ENCODE measurements around the gene PRKCA.
"Not testable (repeated sequence)": the region's sequence is repeated elsewhere in the genome, so short reads cannot be mapped to it uniquely, and the experiment has no call there.

The PRKCA gene

GRCh38 chr17:66355510-66355909, 53.1 kb downstream of the PRKCA start:
- DNase-seq = no peak

- no peak for DNase-seq
Observed at GRCh38 chr17:66357037-66357436, 54.6 kb downstream of the PRKCA start.

- no peak for DNase-seq
Observed at GRCh38 chr17:66359351-66359750, 56.9 kb downstream of the PRKCA start.

GRCh38 chr17:66360961-66361565, 58.6 kb downstream of the PRKCA start:
- DNase-seq = not testable (repeated sequence)

- DNase-seq = no peak
Observed at GRCh38 chr17:66364508-66364907, 62.1 kb downstream of the PRKCA start.

GRCh38 chr17:66364990-66365490, 62.6 kb downstream of the PRKCA start:
- no peak for DNase-seq

GRCh38 chr17:66365903-66366302, 63.5 kb downstream of the PRKCA start:
- no peak for DNase-seq

- DNase-seq = no peak
Observed at GRCh38 chr17:66367107-66367506, 64.7 kb downstream of the PRKCA start.

- DNase-seq = no peak
Observed at GRCh38 chr17:66369830-66370229, 67.4 kb downstream of the PRKCA start.

GRCh38 chr17:66371561-66371960, 69.1 kb downstream of the PRKCA start:
- DNase-seq = no peak

GRCh38 chr17:66372182-66372581, 69.8 kb downstream of the PRKCA start:
- DNase-seq = no peak

GRCh38 chr17:66373079-66373478, 70.7 kb downstream of the PRKCA start:
- DNase-seq = no peak

- no peak for DNase-seq
Observed at GRCh38 chr17:66373944-66374817, 71.8 kb downstream of the PRKCA start.

- no peak for DNase-seq
Observed at GRCh38 chr17:66375121-66375520, 72.7 kb downstream of the PRKCA start.

GRCh38 chr17:66378296-66378695, 75.9 kb downstream of the PRKCA start:
- DNase-seq = no peak

GRCh38 chr17:66379544-66379943, 77.1 kb downstream of the PRKCA start:
- no peak for DNase-seq

- no peak for DNase-seq
Observed at GRCh38 chr17:66379996-66380395, 77.6 kb downstream of the PRKCA start.

- DNase-seq = no peak
Observed at GRCh38 chr17:66381701-66382362, 79.4 kb downstream of the PRKCA start.

- DNase-seq = no peak
Observed at GRCh38 chr17:66383333-66383732, 80.9 kb downstream of the PRKCA start.

- no peak for DNase-seq
Observed at GRCh38 chr17:66386498-66387351, 84.3 kb downstream of the PRKCA start.

- no peak for DNase-seq
Observed at GRCh38 chr17:66387392-66387981, 85.1 kb downstream of the PRKCA start.

- DNase-seq = no peak
Observed at GRCh38 chr17:66392783-66393437, 90.5 kb downstream of the PRKCA start.
